ENCODE measurements around the gene RNF7. TPM values are rescaled to one million over a fixed set of nuclear protein-coding genes. Genes with fewer than 3 reads are reported as not detected.
A peak's percentile ranks its signal among the peaks of the same experiment; 100 is the strongest.

The RNF7 gene
- total RNA-seq, 4 donors from 2014 or later = 40.1 to 72.0 (median 42.5) TPM

DNA sequence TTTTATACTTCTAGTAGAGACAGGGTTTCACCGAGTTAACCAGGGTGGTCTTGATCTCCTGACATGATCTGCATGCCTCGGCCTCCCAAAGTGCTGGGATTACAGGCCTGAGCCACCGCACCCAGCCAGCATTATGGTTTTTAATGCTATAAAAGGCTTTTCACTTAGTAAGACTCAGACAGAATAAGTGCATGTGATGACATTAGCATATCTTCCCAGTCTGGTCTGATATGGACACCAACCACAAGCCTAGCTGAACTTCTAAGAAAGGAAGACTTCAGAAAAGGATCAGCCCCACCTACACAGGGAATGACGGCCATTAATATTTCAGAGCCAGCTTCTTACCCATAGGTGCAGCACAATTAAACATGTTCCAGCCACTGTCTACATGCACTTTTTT, 52.1 kb downstream of the RNF7 start:
- no peaks in the 10 kb centered on the region for H3K36me3 ChIP-seq
- no peak overlapping the region for H3K27ac ChIP-seq
- DNase-seq = no peak
- H3K4me3 ChIP-seq = no peak overlapping the region
- no peak for TF ChIP-seq POLR2A (IDR thresholded peaks at IDR 0.05)
- no peak for TF ChIP-seq CTCF (IDR thresholded peaks at IDR 0.05)
- no peaks in the 10 kb centered on the region for H3K4me1 ChIP-seq
- no peaks in the 10 kb centered on the region for H3K9me3 ChIP-seq
- H3K27me3 ChIP-seq = no peaks in the 10 kb centered on the region

GRCh38 chr3:141792495-141792894, 54.4 kb downstream of the RNF7 start:
- DNase-seq = no peak
- TF ChIP-seq POLR2A (IDR thresholded peaks at IDR 0.05) (no peak), CTCF (IDR thresholded peaks at IDR 0.05) (no peak)

DNA sequence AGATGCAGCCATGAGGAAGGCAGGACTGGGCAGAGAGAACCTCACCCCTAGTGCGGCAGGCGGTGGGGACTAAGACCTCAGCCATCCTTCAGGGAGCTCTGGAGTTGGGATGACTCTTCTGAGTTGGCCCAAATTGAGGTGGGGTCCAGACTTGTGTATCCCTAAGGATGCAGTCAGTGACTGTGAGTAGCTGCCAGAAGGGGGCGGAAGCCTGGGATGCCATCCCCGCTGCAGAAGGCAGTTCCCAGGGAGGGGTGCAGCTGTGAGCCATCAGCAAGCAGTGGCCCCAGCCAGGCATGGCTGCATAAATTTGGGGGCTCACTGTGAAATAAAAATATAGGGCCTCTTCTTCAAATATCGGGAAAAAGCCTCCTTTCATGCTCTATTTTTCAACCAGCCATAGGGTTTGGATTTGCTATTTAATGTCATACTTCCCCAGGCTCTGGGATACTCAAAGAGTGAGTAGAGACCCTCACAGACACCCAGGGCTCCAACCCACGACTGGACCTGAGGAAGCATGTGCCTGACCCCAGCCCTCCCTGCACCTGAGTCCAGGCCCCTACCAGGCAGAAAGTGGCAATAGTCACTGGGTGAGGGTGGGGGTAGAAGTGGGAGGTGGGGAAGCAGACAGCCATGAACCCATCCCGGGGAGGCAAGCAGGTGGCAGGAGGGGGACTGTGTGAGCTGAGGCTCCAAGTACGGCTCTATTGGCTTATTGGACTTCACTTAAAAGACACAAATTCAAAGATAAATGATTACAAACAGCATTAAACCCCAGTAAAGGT, 55.6 kb downstream of the RNF7 start:
- no peaks in the 10 kb centered on the region for H3K36me3 ChIP-seq
- DNase-seq = no peak
- TF ChIP-seq CTCF (IDR thresholded peaks at IDR 0.05) (no peak), POLR2A (IDR thresholded peaks at IDR 0.05) (no peak)
- peaks cover 0 to 24% (median 14%) of the 10 kb centered on the region in 4 donors for H3K4me1 ChIP-seq
- no peak overlapping the region for H3K27ac ChIP-seq
- H3K27me3 ChIP-seq = no peaks in the 10 kb centered on the region
- H3K9me3 ChIP-seq = no peaks in the 10 kb centered on the region
- no peak overlapping the region for H3K4me3 ChIP-seq

More at GRCh38 chr3:141792495-141792894, 54.4 kb downstream of the RNF7 start:
- Histone ChIP-seq H3K36me3 (no peaks in the 10 kb centered on the region), H3K27ac (no peak overlapping the region), H3K4me1 (peaks cover 0 to 14% (median 8%) of the 10 kb centered on the region in 4 donors), H3K4me3 (no peak overlapping the region), H3K9me3 (no peaks in the 10 kb centered on the region), H3K27me3 (no peaks in the 10 kb centered on the region)

GRCh38 chr3:141795276-141795675, 57.2 kb downstream of the RNF7 start:
- TF ChIP-seq POLR2A (IDR thresholded peaks at IDR 0.05) = no peak
- no peak for TF ChIP-seq CTCF (IDR thresholded peaks at IDR 0.05)
- no peak for DNase-seq
- Histone ChIP-seq H3K4me1 (peaks cover 0 to 26% (median 14%) of the 10 kb centered on the region in 4 donors), H3K9me3 (no peaks in the 10 kb centered on the region), H3K27ac (peak overlapping the region in 2 of 4 donors; percentile 11 to 74), H3K4me3 (no peak overlapping the region), H3K27me3 (no peaks in the 10 kb centered on the region), H3K36me3 (no peaks in the 10 kb centered on the region)

DNA sequence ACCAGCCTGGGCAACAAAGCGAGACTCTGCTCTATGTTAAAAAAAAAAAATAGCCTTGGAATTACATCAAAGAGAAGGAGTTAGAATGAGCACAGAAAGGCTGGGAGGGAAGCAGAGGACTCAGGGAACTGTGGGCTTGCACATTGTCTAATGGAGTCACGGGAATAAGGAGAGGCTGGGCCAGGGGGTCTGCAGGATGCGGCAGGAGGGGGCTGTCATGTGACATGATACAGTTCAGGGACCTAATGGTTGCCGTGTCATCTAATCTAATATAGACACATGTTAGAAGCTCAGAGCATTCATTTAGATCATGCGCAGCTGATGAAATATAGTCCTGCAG, 57.6 kb downstream of the RNF7 start:
- DNase-seq = no peak
- Histone ChIP-seq H3K4me3 (no peak overlapping the region), H3K27me3 (no peaks in the 10 kb centered on the region), H3K27ac (peak overlapping the region; percentile 18 to 83 (median 78)), H3K9me3 (no peaks in the 10 kb centered on the region), H3K4me1 (peaks cover 0 to 26% (median 14%) of the 10 kb centered on the region in 4 donors), H3K36me3 (no peaks in the 10 kb centered on the region)
- no peak for TF ChIP-seq CTCF (IDR thresholded peaks at IDR 0.05)
- no peak for TF ChIP-seq POLR2A (IDR thresholded peaks at IDR 0.05)
